Adrenal gland (tissue), 5 donors: Measurements from ENCODE around the gene THADA.

Experiments used
- POLR2A ChIP-seq, 2 donors: fragments of 450-650 bp; IDR thresholded peaks; one replicate each; pipeline ENCODE4 v1.6.1; 2017; ENCODE audit warnings: antibody characterized with exemption in 2 of 2, mild to moderate bottlenecking in 2 of 2, moderate library complexity in 1 of 2
- TF ChIP-seq, protein P1 (sequence below), 6 experiments: fragments of 450-650 bp in 4 of 6; fragments of 200-600 bp in 2 of 6; sonication (generic) in 1 of 6; IDR thresholded peaks; 1 replicate in 5 of 6; 2 replicates in 1 of 6; pipeline versions ENCODE4 v1.5.1 to v1.8.0; 2016 to 2021; ENCODE audit warnings: antibody characterized with exemption in 6 of 6, mild to moderate bottlenecking in 2 of 6, moderate library complexity in 1 of 6
- donor health status: DM: no; HTN: no; CAD: no.

DNA sequence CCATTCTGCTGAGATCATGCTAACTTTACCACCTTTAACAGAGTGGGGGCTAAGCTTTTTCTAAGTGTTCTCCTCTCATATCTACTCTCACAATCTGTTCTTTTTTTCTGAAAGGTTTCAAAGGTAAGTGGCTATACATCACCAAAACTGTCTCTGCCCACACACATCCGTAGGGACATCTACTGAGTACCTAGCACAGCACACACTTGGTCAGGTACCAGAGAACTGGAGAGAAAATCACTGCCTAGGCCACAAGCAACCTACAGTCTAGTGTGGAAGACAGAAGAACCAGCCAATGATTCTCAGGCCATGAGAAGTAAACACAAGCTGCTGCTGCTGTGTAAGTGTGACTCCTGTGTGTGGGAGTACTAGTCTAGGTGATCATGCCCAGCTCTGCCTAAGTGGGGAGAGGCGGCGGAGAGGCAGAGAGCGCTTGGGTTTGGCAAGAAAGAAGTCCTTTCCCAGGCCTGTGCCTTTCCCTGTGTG, 193.3 kb downstream of the THADA start:
- no peak for TF ChIP-seq POLR2A (IDR thresholded peaks at IDR 0.05)
- TF ChIP-seq, protein P1, sequence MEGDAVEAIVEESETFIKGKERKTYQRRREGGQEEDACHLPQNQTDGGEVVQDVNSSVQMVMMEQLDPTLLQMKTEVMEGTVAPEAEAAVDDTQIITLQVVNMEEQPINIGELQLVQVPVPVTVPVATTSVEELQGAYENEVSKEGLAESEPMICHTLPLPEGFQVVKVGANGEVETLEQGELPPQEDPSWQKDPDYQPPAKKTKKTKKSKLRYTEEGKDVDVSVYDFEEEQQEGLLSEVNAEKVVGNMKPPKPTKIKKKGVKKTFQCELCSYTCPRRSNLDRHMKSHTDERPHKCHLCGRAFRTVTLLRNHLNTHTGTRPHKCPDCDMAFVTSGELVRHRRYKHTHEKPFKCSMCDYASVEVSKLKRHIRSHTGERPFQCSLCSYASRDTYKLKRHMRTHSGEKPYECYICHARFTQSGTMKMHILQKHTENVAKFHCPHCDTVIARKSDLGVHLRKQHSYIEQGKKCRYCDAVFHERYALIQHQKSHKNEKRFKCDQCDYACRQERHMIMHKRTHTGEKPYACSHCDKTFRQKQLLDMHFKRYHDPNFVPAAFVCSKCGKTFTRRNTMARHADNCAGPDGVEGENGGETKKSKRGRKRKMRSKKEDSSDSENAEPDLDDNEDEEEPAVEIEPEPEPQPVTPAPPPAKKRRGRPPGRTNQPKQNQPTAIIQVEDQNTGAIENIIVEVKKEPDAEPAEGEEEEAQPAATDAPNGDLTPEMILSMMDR (IDR thresholded peaks at IDR 0.05), result no peak
